ENCODE data around the gene SEMA3C.

SEMA3C gene

DNA sequence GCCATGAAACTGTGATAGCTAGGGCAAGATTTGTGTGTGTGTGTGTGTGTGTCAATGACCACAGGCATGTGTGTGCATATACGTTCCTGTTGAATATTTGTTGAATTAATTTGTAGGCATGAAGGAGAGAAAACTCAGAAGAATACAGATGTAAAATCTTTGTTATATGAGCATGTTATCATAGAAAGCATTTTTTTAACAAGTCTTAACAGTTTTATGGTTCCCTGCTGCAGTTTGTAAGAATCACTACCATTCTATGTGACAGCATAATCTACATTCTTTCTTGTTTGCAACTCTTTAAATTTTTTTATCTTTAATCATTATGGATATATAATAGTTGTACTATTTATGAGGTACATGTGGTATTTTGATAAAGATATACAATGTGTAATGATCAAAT, 150.1 kb downstream of the SEMA3C start:
- ATAC-seq: no peak
- no peak for TF ChIP-seq GLIS3 (CRISPR knock-in tag; IDR thresholded peaks at IDR 0.05)
- TF ChIP-seq ISL1 (CRISPR knock-in tag; IDR thresholded peaks at IDR 0.05): peak; percentile 39; the same call in 1 of the 2 replicates
- TF ChIP-seq TOX (CRISPR knock-in tag; IDR thresholded peaks at IDR 0.05; ENCODE audit: borderline replicate concordance): no peak
- TF ChIP-seq RARB (CRISPR knock-in tag; IDR thresholded peaks at IDR 0.05): no peak
- no peak for TF ChIP-seq ZNF565 (CRISPR knock-in tag; conservative IDR thresholded peaks at IDR 0.05; ENCODE audit: low read depth)

DNA sequence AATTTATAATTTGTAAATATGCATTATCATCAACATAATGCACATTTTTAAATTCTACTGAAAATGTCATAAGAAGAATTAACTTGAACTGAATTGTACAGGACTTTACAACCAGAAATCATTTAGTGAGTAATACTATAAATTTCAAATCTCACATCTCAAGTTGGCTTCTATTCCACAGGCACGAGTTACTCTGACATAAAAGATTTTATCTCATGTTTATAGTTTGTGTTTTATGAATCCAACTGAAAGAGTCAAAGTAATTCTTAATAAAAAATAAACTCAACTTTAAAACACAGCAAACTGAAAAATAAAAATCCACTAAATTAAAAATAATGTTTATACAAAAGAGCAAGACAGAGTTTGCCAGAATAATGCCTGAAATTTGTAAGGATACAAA, 151.2 kb downstream of the SEMA3C start:
- ATAC-seq: no peak
- TF ChIP-seq, protein P1, sequence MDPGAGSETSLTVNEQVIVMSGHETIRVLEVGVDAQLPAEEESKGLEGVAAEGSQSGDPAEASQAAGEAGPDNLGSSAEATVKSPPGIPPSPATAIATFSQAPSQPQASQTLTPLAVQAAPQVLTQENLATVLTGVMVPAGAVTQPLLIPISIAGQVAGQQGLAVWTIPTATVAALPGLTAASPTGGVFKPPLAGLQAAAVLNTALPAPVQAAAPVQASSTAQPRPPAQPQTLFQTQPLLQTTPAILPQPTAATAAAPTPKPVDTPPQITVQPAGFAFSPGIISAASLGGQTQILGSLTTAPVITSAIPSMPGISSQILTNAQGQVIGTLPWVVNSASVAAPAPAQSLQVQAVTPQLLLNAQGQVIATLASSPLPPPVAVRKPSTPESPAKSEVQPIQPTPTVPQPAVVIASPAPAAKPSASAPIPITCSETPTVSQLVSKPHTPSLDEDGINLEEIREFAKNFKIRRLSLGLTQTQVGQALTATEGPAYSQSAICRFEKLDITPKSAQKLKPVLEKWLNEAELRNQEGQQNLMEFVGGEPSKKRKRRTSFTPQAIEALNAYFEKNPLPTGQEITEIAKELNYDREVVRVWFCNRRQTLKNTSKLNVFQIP (CRISPR knock-in tag; IDR thresholded peaks at IDR 0.05; ENCODE audit: borderline replicate concordance, low read depth): no peak
- TF ChIP-seq TOX (CRISPR knock-in tag; IDR thresholded peaks at IDR 0.05; ENCODE audit: borderline replicate concordance): 0 out of 2 replicates have a peak, but pooled peaks have one; percentile 16

DNA sequence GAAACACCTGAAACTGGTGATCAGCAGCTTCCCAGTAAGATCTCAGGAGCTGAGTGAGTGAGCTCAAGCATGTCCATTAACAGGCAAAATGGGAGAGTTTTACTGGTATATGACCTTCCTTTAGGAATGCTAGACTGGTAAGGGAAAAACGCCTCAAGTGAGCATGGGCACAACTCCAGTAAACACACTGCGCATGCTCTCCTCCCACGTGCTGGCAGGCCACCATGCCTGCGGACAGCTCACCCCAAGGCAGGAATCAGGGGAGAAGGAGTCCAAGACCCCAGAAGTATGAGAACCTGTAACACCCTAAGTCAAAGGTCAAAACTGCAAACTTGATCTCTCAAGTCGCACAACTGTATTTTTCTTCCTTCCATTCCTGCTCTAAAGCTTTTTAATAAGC, 152.1 kb downstream of the SEMA3C start:
- TF ChIP-seq, protein P2, sequence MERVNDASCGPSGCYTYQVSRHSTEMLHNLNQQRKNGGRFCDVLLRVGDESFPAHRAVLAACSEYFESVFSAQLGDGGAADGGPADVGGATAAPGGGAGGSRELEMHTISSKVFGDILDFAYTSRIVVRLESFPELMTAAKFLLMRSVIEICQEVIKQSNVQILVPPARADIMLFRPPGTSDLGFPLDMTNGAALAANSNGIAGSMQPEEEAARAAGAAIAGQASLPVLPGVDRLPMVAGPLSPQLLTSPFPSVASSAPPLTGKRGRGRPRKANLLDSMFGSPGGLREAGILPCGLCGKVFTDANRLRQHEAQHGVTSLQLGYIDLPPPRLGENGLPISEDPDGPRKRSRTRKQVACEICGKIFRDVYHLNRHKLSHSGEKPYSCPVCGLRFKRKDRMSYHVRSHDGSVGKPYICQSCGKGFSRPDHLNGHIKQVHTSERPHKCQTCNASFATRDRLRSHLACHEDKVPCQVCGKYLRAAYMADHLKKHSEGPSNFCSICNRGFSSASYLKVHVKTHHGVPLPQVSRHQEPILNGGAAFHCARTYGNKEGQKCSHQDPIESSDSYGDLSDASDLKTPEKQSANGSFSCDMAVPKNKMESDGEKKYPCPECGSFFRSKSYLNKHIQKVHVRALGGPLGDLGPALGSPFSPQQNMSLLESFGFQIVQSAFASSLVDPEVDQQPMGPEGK (CRISPR knock-in tag; IDR thresholded peaks at IDR 0.05; ENCODE audit: borderline replicate concordance): no peak
- TF ChIP-seq ZC3H10 (CRISPR knock-in tag; IDR thresholded peaks at IDR 0.05) (no peak), CSDC2 (CRISPR knock-in tag; IDR thresholded peaks at IDR 0.05) (no peak), SNAI2 (CRISPR knock-in tag; IDR thresholded peaks at IDR 0.05) (no peak), ZNF70 (CRISPR knock-in tag; IDR thresholded peaks at IDR 0.05) (no peak), GLIS3 (CRISPR knock-in tag; IDR thresholded peaks at IDR 0.05) (no peak), ZNF565 (CRISPR knock-in tag; conservative IDR thresholded peaks at IDR 0.05; ENCODE audit: low read depth) (no peak), RARB (CRISPR knock-in tag; IDR thresholded peaks at IDR 0.05) (no peak), ZFP30 (CRISPR knock-in tag; IDR thresholded peaks at IDR 0.05) (no peak), ZFP3 (CRISPR knock-in tag; IDR thresholded peaks at IDR 0.05) (no peak), TOX (CRISPR knock-in tag; IDR thresholded peaks at IDR 0.05; ENCODE audit: borderline replicate concordance) (no peak), ARNTL (CRISPR knock-in tag; IDR thresholded peaks at IDR 0.05; ENCODE audit: borderline replicate concordance, low read depth) (no peak), TCF4 (CRISPR knock-in tag; IDR thresholded peaks at IDR 0.05; ENCODE audit: borderline replicate concordance) (no peak), OSR1 (CRISPR knock-in tag; IDR thresholded peaks at IDR 0.05) (no peak), PPARA (CRISPR knock-in tag; IDR thresholded peaks at IDR 0.05; ENCODE audit: borderline replicate concordance) (no peak), ISL1 (CRISPR knock-in tag; IDR thresholded peaks at IDR 0.05) (no peak), ESRRG (CRISPR knock-in tag; IDR thresholded peaks at IDR 0.05) (no peak)
- TF ChIP-seq, protein P3, sequence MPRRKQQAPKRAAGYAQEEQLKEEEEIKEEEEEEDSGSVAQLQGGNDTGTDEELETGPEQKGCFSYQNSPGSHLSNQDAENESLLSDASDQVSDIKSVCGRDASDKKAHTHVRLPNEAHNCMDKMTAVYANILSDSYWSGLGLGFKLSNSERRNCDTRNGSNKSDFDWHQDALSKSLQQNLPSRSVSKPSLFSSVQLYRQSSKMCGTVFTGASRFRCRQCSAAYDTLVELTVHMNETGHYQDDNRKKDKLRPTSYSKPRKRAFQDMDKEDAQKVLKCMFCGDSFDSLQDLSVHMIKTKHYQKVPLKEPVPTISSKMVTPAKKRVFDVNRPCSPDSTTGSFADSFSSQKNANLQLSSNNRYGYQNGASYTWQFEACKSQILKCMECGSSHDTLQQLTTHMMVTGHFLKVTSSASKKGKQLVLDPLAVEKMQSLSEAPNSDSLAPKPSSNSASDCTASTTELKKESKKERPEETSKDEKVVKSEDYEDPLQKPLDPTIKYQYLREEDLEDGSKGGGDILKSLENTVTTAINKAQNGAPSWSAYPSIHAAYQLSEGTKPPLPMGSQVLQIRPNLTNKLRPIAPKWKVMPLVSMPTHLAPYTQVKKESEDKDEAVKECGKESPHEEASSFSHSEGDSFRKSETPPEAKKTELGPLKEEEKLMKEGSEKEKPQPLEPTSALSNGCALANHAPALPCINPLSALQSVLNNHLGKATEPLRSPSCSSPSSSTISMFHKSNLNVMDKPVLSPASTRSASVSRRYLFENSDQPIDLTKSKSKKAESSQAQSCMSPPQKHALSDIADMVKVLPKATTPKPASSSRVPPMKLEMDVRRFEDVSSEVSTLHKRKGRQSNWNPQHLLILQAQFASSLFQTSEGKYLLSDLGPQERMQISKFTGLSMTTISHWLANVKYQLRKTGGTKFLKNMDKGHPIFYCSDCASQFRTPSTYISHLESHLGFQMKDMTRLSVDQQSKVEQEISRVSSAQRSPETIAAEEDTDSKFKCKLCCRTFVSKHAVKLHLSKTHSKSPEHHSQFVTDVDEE (CRISPR knock-in tag; IDR thresholded peaks at IDR 0.05): no peak
- TF ChIP-seq, protein P4, sequence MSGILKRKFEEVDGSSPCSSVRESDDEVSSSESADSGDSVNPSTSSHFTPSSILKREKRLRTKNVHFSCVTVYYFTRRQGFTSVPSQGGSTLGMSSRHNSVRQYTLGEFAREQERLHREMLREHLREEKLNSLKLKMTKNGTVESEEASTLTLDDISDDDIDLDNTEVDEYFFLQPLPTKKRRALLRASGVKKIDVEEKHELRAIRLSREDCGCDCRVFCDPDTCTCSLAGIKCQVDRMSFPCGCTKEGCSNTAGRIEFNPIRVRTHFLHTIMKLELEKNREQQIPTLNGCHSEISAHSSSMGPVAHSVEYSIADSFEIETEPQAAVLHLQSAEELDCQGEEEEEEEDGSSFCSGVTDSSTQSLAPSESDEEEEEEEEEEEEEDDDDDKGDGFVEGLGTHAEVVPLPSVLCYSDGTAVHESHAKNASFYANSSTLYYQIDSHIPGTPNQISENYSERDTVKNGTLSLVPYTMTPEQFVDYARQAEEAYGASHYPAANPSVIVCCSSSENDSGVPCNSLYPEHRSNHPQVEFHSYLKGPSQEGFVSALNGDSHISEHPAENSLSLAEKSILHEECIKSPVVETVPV (CRISPR knock-in tag; IDR thresholded peaks at IDR 0.05): no peak
- ATAC-seq: no peak

DNA sequence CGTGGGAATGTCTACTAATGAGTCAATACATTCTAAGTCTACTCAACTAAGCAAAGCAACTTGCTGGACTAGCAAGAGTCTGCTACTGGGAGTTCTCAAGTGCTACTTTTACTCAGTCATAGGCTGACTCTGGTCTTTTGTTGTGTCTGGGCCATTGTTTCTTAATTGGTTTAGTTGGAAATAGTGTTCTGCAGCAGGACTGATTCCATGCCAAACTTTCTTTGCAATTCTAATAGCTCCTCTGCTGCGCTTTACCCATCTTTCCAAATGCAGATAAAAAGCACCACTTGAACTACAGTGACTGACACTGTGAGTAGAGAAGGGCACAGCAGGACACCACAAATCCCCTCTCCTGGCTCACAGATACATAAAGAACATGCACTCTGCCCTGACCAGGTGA, 154.7 kb downstream of the SEMA3C start:
- TF ChIP-seq SNAI2 (CRISPR knock-in tag; IDR thresholded peaks at IDR 0.05): peak; percentile 78
- TF ChIP-seq ZFP3 (CRISPR knock-in tag; IDR thresholded peaks at IDR 0.05): 0 out of 2 replicates have a peak, but pooled peaks have one; percentile 54
- TF ChIP-seq, protein P3 (CRISPR knock-in tag; IDR thresholded peaks at IDR 0.05): 0 out of 2 replicates have a peak, but pooled peaks have one; percentile 18
- no peak for TF ChIP-seq ZNF8 (CRISPR knock-in tag; IDR thresholded peaks at IDR 0.05)
- no peak for TF ChIP-seq ZC3H10 (CRISPR knock-in tag; IDR thresholded peaks at IDR 0.05)
- TF ChIP-seq, protein P2 (CRISPR knock-in tag; IDR thresholded peaks at IDR 0.05; ENCODE audit: borderline replicate concordance): no peak
- peak; percentile 36; the same call in 2 of the 3 replicates for ATAC-seq

Data from SK-N-SH treated with all-trans-retinoic acid at 6 μM for 48 hours (cell line).